Liver (tissue), 9 donors: ENCODE data around the gene DBI. TPM values are rescaled to one million over a fixed set of nuclear protein-coding genes. Genes with fewer than 3 reads are reported as not detected.

Experiments used
- DNase-seq: peaks from one replicate; pipeline ENCODE4 v3.0.0-alpha.2; 2017; ENCODE audit warnings: low spot score
- H3K27ac ChIP-seq, 2 donors: one replicate each; pipeline ENCODE4 v1.7.0; 2013; ENCODE audit warnings: inconsistent platforms in 2 of 2, low read length in 2 of 2, control low read depth in 1 of 2, low read depth in 1 of 2, mild to moderate bottlenecking in 1 of 2
- H3K27me3 ChIP-seq, 4 donors: one replicate each; pipeline versions ENCODE4 v1.6.1 to v1.7.0; 2013; ENCODE audit warnings: low read length in 3 of 4, inconsistent platforms in 1 of 4, mild to moderate bottlenecking in 1 of 4, moderate library complexity in 1 of 4; ENCODE audit not compliant: control insufficient read depth in 4 of 4, insufficient read depth in 4 of 4
- H3K36me3 ChIP-seq, 4 donors: one replicate each; pipeline versions ENCODE4 v1.6.1 to v1.7.0; 2013; ENCODE audit warnings: low read length in 3 of 4, mild to moderate bottlenecking in 3 of 4, low read depth in 1 of 4, moderate library complexity in 1 of 4; ENCODE audit not compliant: control insufficient read depth in 4 of 4, insufficient read depth in 3 of 4
- H3K4me1 ChIP-seq, 4 donors: one replicate each; pipeline versions ENCODE4 v1.6.1 to v1.7.0; 2013; ENCODE audit warnings: low read length in 3 of 4, mild to moderate bottlenecking in 3 of 4, moderate library complexity in 1 of 4; ENCODE audit not compliant: control insufficient read depth in 4 of 4, insufficient read depth in 4 of 4
- H3K4me3 ChIP-seq, 3 donors: one replicate each; pipeline versions ENCODE4 v1.6.1 to v1.7.0; 2013; ENCODE audit warnings: low read length in 3 of 3, control low read depth in 1 of 3, low read depth in 1 of 3, mild to moderate bottlenecking in 1 of 3
- H3K9ac ChIP-seq, 2 donors: one replicate each; pipeline ENCODE4 v1.7.0; 2013; ENCODE audit warnings: low read length in 2 of 2, mild to moderate bottlenecking in 2 of 2, moderate library complexity in 2 of 2, control low read depth in 1 of 2, low read depth in 1 of 2
- H3K9me3 ChIP-seq, 4 donors: one replicate each; pipeline versions ENCODE4 v1.6.1 to v1.7.0; 2013; ENCODE audit warnings: low read length in 3 of 4; ENCODE audit not compliant: control insufficient read depth in 4 of 4
- CTCF ChIP-seq: fragments of 150-350 bp; IDR thresholded peaks from 2 replicates; pipeline ENCODE4 v1.5.1; 2017; ENCODE audit warnings: improper control_type of control experiment, low read depth, low read length; ENCODE audit not compliant: missing input control
- EGR1 ChIP-seq, 2 donors: IDR thresholded peaks; 2 replicates each; pipeline ENCODE4 v1.6.1; 2016 to 2018; ENCODE audit warnings: antibody characterized with exemption in 2 of 2, low read depth in 2 of 2
- FOXA2 ChIP-seq: IDR thresholded peaks from 2 replicates; pipeline ENCODE4 v1.6.1; 2016; ENCODE audit warnings: antibody characterized with exemption
- GABPA ChIP-seq, 2 donors: IDR thresholded peaks in 1 of 2; conservative IDR thresholded peaks in 1 of 2; 2 replicates each; pipeline ENCODE4 v1.6.1; 2016; ENCODE audit warnings: antibody characterized with exemption in 2 of 2, mild to moderate bottlenecking in 1 of 2, moderate library complexity in 1 of 2
- HNF4A ChIP-seq, 2 donors: conservative IDR thresholded peaks; 2 replicates each; pipeline ENCODE4 v1.6.1; 2016; ENCODE audit warnings: antibody characterized with exemption in 2 of 2, mild to moderate bottlenecking in 2 of 2
- HNF4G ChIP-seq: IDR thresholded peaks from 2 replicates; pipeline ENCODE4 v1.6.1; 2016; ENCODE audit warnings: antibody characterized with exemption
- JUND ChIP-seq, 2 donors: IDR thresholded peaks; 2 replicates each; pipeline ENCODE4 v1.6.1; 2016; ENCODE audit warnings: antibody characterized with exemption in 2 of 2
- NR2F2 ChIP-seq: IDR thresholded peaks from 2 replicates; pipeline ENCODE4 v1.6.1; 2016; ENCODE audit warnings: antibody characterized with exemption
- RAD21 ChIP-seq, 2 donors: IDR thresholded peaks; 2 replicates each; pipeline ENCODE4 v1.6.1; 2016; ENCODE audit warnings: antibody characterized with exemption in 2 of 2, mild to moderate bottlenecking in 2 of 2
- RXRA ChIP-seq, 2 donors: IDR thresholded peaks; 2 replicates each; pipeline ENCODE4 v1.6.1; 2017 to 2018; ENCODE audit warnings: antibody characterized with exemption in 2 of 2, mild to moderate bottlenecking in 1 of 2
- TAF1 ChIP-seq: conservative IDR thresholded peaks from 2 replicates; pipeline ENCODE4 v1.6.1; 2016; ENCODE audit warnings: antibody characterized with exemption, mild to moderate bottlenecking
- YY1 ChIP-seq: IDR thresholded peaks from 2 replicates; pipeline ENCODE4 v1.6.1; 2016; ENCODE audit warnings: antibody characterized with exemption, mild to moderate bottlenecking
- ZBTB33 ChIP-seq: IDR thresholded peaks from 2 replicates; pipeline ENCODE4 v1.6.1; 2016; ENCODE audit warnings: antibody characterized with exemption
- WGBS: extraction: QIAGEN DNeasy Blood & Tissue Kit; methylation state at CpG from one replicate; pipeline ENCODE4 v1.1.7; 2013; 5-methylcytosine and 5-hydroxymethylcytosine counted together
- polyA plus RNA-seq, 2 donors: library from polyadenylated mRNA; stranded (reverse) in 1 of 2; unstranded in 1 of 2; fragments of 200-250 nt in 1 of 2; fragments of >200 nt in 1 of 2; fragmentation: Nextera tagmentation in 1 of 2; extraction: Ambion mirVana in 1 of 2; gene quantifications; one replicate each; pipeline versions ENCODE4 v1.2.1 to v1.2.3, GENCODE V29; 2013 to 2015
- total RNA-seq, 2 donors: library from RNA; depleted of rRNA; stranded (reverse); fragments of >200 nt; gene quantifications; one replicate each; pipeline ENCODE4 v1.2.3, GENCODE V29; 2014
- TF ChIP-seq, protein P1 (sequence below): IDR thresholded peaks from 2 replicates; pipeline ENCODE4 v1.6.1; 2016; ENCODE audit warnings: antibody characterized with exemption, mild to moderate bottlenecking
- TF ChIP-seq, protein P2 (sequence below): IDR thresholded peaks from 2 replicates; pipeline ENCODE4 v1.6.1; 2016; ENCODE audit warnings: antibody characterized with exemption
- donor health status: healthy.
- donor health status: healthy.
- donor health status: healthy.
- donor health status: healthy.
- donor health status: healthy.

DBI gene
- total and polyA plus RNA-seq, 4 donors = 134 to 900 (median 356) TPM

DNA sequence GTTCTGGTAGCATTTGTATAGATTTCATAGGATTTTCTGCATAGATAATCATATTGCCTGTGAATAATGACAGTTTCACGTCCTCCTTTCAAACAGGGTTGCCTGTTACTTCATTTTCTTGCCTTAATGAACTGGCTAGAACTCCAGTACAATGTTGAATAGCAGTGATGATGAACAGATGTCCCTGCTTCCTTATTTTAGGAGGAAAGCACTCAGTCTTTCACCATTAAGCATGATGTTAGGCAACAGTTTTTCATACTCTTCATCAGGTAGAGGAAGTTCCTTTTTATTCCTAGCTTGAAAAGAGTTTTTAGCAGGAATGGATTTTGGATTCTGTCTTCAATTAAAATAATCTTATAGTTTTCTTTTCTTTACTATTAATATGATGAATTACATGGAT is 39.8 kb upstream of the DBI start:
- Histone ChIP-seq H3K27me3 (no peaks in the 10 kb centered on the region), H3K9ac (no peak overlapping the region), H3K4me1 (peaks cover 0 to 3% (median 0%) of the 10 kb centered on the region in 4 donors), H3K27ac (no peak overlapping the region), H3K36me3 (no peaks in the 10 kb centered on the region), H3K9me3 (no peaks in the 10 kb centered on the region), H3K4me3 (no peak overlapping the region)
- no peak for DNase-seq
- WGBS = 88% methylated on average over 1 of the region's 1 CpG
- TF ChIP-seq ZBTB33 (no peak), FOXA2 (no peak), EGR1 (IDR thresholded peaks at IDR 0.05; ENCODE audit: low read depth in 2 of 2) (no peak), HNF4G (no peak), RAD21 (IDR thresholded peaks at IDR 0.05) (no peak), TAF1 (no peak), GABPA (IDR thresholded peaks at IDR 0.05 in 1 of 2, conservative IDR thresholded peaks at IDR 0.05 in 1 of 2) (no peak), HNF4A (conservative IDR thresholded peaks at IDR 0.05) (no peak), RXRA (IDR thresholded peaks at IDR 0.05) (no peak), YY1 (no peak), JUND (IDR thresholded peaks at IDR 0.05) (no peak), CTCF (no peak), NR2F2 (no peak)
- TF ChIP-seq, protein P1, sequence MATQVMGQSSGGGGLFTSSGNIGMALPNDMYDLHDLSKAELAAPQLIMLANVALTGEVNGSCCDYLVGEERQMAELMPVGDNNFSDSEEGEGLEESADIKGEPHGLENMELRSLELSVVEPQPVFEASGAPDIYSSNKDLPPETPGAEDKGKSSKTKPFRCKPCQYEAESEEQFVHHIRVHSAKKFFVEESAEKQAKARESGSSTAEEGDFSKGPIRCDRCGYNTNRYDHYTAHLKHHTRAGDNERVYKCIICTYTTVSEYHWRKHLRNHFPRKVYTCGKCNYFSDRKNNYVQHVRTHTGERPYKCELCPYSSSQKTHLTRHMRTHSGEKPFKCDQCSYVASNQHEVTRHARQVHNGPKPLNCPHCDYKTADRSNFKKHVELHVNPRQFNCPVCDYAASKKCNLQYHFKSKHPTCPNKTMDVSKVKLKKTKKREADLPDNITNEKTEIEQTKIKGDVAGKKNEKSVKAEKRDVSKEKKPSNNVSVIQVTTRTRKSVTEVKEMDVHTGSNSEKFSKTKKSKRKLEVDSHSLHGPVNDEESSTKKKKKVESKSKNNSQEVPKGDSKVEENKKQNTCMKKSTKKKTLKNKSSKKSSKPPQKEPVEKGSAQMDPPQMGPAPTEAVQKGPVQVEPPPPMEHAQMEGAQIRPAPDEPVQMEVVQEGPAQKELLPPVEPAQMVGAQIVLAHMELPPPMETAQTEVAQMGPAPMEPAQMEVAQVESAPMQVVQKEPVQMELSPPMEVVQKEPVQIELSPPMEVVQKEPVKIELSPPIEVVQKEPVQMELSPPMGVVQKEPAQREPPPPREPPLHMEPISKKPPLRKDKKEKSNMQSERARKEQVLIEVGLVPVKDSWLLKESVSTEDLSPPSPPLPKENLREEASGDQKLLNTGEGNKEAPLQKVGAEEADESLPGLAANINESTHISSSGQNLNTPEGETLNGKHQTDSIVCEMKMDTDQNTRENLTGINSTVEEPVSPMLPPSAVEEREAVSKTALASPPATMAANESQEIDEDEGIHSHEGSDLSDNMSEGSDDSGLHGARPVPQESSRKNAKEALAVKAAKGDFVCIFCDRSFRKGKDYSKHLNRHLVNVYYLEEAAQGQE = no peak
- TF ChIP-seq, protein P2, sequence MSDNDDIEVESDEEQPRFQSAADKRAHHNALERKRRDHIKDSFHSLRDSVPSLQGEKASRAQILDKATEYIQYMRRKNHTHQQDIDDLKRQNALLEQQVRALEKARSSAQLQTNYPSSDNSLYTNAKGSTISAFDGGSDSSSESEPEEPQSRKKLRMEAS = no peak

DNA sequence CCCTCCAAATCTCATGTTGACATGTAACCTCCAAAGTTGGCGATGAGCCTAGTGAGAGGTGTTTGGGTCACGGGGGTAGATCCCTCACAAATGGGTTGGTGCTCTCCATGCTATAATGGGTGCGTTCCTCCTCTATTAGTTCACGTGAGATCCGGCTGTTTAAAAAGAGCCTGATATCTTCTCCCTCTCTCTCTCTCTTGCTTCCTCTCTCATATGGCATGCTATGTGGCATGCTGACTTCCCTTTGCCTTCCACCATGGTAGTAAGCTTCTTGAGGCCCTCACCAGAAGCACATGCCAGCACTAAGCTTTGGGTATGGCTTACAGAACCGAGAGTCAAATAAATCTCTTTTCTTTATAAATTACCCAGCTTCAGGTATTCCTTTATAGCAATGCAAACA is 39.3 kb upstream of the DBI start:
- Histone ChIP-seq H3K9ac (no peak overlapping the region), H3K27me3 (no peaks in the 10 kb centered on the region), H3K27ac (no peak overlapping the region), H3K9me3 (no peaks in the 10 kb centered on the region), H3K4me1 (peaks cover 0 to 3% (median 0%) of the 10 kb centered on the region in 4 donors), H3K4me3 (no peak overlapping the region), H3K36me3 (no peaks in the 10 kb centered on the region)
- TF ChIP-seq RXRA (IDR thresholded peaks at IDR 0.05) (no peak), HNF4A (conservative IDR thresholded peaks at IDR 0.05) (no peak), CTCF (no peak)
- DNase-seq = no peak
- 96% methylated on average over 6 of the region's 6 CpGs for WGBS
